ENCODE measurements around the gene CD1C. TPM values are rescaled to one million over a fixed set of nuclear protein-coding genes. Genes with fewer than 3 reads are reported as not detected.
A peak's percentile ranks its signal among the peaks of the same experiment; 100 is the strongest.
"Not testable (repeated sequence)": the region's sequence is repeated elsewhere in the genome, so short reads cannot be mapped to it uniquely, and the experiment has no call there.

Gene CD1C
- total RNA-seq, 1 donor from 2014 or later = not detected

DNA sequence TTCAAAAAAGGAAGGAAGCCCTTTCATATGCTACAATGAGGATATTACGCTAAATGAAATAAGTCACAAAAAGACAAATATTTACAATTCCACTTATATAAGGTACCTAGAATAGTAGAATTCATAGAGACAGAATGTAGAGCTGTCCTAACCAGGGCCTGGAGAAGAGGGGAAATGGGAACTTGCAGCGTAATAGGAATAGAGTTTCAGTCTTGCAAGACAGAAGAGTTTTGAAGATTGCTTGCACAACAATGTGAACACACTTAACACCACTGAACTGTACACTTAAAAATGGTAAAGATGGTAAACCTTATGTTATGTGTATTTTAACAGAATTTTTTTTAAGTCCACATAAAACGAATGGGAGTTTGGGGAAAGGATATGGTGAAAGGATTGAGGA lies 38.7 kb downstream of the CD1C start:
- no peak for DNase-seq (ENCODE audit: low read depth)

DNA sequence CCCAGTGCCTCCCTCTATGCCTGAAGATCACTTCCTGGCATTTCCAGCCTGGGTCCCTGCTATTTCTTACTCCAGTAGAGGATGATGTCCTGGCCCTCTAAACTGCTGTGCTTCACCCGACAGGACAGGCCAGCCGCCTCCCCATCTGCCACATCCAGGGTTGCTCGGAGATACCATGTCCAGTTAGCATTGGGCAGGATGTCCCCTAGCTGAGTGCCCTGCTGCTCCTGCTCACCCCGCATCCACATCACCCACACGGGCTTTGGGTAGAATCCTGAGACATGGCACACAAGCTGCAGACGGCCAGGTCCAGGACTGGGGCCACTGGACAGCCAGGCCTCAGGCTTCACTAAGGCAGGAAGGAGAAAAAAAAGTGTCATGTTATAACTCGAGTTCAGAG lies 39.6 kb downstream of the CD1C start:
- no peak for DNase-seq (ENCODE audit: low read depth)

DNA sequence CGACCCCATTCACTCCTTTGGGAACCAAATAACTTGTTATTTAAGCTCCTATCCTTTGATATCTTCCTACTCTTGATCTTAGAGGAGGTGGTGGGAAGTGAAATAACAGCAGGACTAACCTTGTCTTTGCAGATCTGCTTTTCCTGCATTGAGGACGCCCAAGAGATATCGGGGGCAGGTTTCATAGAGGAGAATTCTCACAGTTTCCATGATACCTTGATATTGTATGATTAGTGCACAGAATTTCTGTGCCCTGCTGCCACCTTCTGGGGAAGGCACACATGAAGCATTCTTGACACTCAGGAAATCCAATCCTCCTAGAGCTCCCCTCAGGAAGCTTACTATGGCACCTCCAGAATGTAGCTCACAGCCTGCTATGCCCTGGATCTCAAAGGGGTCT lies 40.0 kb downstream of the CD1C start:
- DNase-seq (ENCODE audit: low read depth) = peak; percentile 35

DNA sequence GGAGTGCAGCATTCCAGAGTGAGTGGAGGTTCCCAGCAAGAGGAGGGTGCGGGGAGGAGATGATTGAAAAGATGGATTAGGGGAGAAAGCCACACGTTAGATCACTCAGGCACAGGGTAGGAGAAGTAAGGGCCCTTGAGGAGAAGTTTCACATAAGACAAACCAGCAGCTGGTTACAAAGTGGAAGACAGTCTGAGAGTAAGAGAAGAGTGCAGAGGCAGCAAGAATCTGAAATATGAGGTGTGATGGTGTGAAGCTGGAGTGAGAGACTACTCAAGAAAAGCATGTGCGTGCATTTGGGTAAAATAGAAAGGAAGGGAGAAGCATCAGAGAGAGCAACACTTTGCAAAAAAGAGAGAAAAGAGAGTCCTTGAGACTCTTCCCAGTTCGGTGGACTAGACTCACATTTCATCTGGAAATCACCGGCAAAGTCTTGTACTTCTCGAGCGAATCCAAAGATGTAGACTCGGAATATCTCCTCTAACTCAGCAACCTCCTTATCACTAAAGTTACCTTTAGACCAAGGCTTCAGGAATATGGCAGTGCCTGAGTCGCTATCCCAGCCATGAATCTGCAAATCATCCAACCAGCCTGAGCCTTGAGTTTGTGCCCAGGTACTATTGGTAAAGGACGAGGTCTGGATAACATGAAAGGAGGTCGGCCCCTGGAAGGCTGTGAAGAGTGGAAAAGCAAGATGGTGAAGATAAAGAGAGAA lies 40.8 kb downstream of the CD1C start:
- no peak for DNase-seq (ENCODE audit: low read depth)

DNA sequence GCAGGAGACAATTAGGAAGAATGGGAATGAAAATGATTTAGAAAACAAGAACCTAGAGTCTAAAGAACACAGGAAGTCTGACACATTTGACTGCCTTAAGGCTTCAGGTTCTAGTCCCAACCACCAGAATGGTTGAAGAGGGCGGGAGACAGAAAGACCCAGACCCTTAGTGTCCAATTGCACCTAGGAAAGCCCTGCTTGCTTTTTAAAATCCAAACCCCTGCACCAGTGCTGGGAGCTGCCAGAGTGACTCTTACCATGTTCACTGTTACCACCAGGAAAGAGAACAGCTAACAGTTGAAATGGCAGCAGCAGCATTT lies 41.3 kb downstream of the CD1C start:
- DNase-seq (ENCODE audit: low read depth) = no peak

DNA sequence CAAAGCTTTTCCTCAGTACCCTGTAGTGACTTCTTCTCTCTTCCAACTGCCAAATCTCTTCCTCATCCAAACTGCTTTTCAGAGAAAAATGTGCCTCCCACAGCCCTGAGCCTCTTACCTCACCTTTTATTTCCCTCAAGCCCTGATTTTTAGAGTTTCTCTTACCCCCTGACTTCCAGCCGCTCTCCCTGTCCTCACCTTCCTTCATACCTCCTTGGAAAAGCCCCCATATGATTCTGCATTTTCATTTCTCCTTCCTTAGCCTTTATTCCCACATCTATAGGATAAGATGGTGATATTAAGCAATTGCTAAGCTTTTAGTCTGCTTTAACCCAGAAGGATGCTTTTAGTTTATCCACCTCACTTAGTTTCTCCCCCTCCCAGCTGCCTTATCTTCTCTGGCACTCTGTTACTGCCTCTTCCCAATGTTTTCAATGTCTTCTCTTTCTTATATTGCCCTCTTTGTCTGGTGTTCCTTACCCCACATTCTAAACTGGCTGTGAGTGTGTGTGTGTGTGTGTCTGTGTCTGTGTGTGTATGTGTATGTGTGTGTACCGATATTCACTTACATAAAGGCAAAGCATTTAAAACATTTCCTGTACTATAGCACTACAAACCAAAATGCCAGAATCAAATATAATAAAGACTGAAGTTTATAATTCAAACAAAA lies 41.9 kb downstream of the CD1C start, which contains the start of gene CD1B:
CD1B (minus strand) TSS at position 51 of the 670 bp plus-strand sequence. CDS start 108 bp downstream, outside the sequence.
- DNase-seq (ENCODE audit: low read depth) = no peak

DNA sequence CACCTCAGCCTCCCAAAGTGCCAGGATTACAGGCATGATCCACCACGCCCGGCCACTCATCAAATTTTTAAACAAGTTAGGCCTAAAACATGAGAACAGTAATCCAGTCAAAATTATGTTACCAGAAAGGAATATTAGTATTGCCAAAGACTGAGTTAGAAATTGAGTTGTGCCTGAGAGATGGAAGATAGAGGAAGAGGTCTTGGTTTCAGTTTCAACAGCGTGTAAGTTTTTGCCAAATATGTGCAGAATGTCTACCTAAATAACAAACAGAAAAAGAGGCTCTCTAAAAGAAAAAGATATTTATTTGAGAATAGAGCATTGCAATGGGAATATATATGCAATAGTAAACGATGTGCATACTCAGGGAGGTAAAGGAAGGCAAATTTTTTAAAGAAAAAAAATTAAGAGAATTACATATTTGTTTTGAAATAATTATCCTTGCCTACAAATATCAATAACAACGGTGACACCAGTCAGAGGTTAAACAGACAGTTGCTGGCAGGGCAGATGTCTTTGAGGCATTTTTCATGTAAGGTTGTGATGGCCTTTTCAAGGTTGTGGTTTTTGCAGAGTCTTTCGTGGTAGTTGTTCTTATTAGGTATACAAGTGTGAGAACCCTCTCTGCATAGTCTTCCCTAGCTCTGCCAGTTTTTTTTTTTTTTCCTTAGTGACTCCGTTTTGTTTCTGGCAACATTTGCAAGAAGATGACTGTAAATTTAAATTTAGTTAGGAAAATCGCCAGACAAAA lies 43.9 kb downstream of the CD1C start:
- no peak for DNase-seq (ENCODE audit: low read depth)

DNA sequence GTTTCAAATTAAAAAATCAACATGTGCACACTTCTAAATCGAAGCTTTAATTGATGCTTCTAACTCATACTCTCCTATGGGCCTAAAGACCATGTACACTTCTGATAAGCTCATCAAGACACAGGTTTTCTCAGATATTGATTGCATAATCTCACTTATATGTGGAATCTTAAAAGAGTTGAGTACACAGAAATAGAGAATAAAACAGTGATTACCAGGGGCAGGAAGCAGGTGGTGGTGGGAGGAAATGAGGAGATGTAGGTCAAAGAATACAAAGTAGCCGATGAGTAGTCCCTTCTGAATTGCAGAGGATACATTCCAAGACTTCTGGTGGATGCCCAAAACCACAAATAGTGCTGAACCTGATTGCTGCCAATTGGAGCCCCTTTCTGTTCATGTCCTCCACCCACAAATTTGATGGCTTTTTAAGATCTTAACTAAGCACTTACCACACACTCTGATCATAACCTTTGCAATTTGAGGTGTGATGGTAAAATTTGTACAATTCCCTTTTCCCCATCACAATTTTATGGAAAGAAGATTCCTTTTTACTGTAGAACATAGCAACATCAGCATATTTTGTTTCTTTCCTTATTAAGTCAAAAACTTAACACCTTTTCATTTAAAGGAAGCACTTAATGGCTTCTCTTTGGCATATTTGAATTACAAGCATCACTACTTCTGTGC lies 44.9 kb downstream of the CD1C start:
- DNase-seq (ENCODE audit: low read depth) = peak; percentile 32

DNA sequence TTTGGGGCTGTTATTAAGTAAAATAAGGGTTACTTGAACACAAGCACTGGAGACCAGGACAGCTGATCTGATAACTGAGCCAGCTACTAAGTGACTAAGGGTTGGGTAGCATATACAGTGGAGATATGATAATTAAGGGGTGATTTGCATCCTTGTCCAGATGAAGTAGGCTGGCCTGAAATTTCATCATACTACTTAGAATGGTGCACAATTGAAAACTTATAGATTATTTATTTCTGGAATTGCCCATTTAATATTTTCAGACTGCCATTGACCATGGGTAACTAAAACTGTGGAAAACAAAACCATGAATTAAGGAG lies 45.5 kb downstream of the CD1C start:
- no peak for DNase-seq (ENCODE audit: low read depth)

DNA sequence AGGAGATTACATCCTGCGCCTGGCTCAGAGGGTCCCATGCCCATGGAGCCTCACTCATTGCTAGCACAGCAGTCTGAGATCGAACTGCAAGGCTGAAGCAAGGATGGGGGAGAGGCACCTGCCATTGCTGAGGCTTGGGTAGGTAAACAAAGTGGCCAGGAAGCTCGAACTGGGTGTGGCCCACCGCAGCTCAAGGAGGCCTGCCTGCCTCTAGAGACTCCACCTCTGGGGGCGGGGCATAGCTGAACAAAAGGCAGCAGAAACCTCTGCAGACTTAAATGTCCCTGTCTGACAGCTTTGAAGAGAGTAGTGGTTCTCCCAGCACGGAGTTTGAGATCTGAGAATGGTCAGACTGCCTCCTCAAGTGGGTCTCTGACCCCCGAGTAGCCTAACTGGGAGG lies 46.7 kb downstream of the CD1C start:
- not testable (repeated sequence) for DNase-seq (ENCODE audit: low read depth)

Other genes starting within 250 kb of the CD1C start
- 0.75 and 1.4 TPM in 2 replicates for gene CD1D, start 109.0 kb upstream of the CD1C start, total RNA-seq
- gene CD1A, start 35.5 kb upstream of the CD1C start, total RNA-seq = not detected in 2 replicates
- not detected in 2 replicates for gene CD1B, start 41.6 kb downstream of the CD1C start, total RNA-seq
- not detected in 2 replicates for gene CD1E, start 64.0 kb downstream of the CD1C start, total RNA-seq
- gene OR10T2, start 109.5 kb downstream of the CD1C start, total RNA-seq = not detected in 2 replicates
- gene OR10K2, start 136.3 kb downstream of the CD1C start, total RNA-seq = not detected in 2 replicates
- not detected in 2 replicates for gene OR10K1, start 171.9 kb downstream of the CD1C start, total RNA-seq
- gene OR10R2, start 182.3 kb downstream of the CD1C start, total RNA-seq = not detected in 2 replicates